ENCODE measurements around the gene UNKL.

Gene UNKL

GRCh38 chr16:1422076-1422475 lies 7.6 kb upstream of the UNKL start:
- Histone ChIP-seq H3K36me3 (peaks cover 0 to 6% (median 0%) of the 10 kb centered on the region in 3 donors), H3K27ac (peak overlapping the region; percentile 87 to 93), H3K9me3 (no peaks in the 10 kb centered on the region), H3K4me3 (no peak overlapping the region), H3K27me3 (no peaks in the 10 kb centered on the region), H3K4me1 (peaks cover 0 to 28% (median 18%) of the 10 kb centered on the region in 4 donors)
- intact Hi-C loops (cut with DNase I; ENCODE audit: low total_unique reads), result loop anchor here (10.0 kb wide), 1 partner anchor 53 kb away; the partner anchor contains the start of gene CLCN7
- DNase-seq, result no peak
- no peak for TF ChIP-seq CTCF (IDR thresholded peaks at IDR 0.05)

GRCh38 chr16:1420111-1420539 lies 5.6 kb upstream of the UNKL start:
- Histone ChIP-seq H3K4me3 (peak overlapping the region; percentile 78 to 94), H3K4me1 (peaks cover 0 to 29% (median 19%) of the 10 kb centered on the region in 4 donors), H3K27ac (peak overlapping the region; percentile 87 to 93), H3K9me3 (no peaks in the 10 kb centered on the region), H3K27me3 (no peaks in the 10 kb centered on the region), H3K36me3 (peaks cover 0 to 6% (median 0%) of the 10 kb centered on the region in 3 donors)
- no peak for TF ChIP-seq CTCF (IDR thresholded peaks at IDR 0.05)
- intact Hi-C loops (cut with DNase I; ENCODE audit: low total_unique reads), result loop anchor here (10.0 kb wide), 1 partner anchor 55 kb away; the partner anchor contains the start of gene CLCN7
- DNase-seq, result no peak

- intact Hi-C loops (cut with DNase I; ENCODE audit: low total_unique reads), result no loop called here
- Histone ChIP-seq H3K4me3 (no peak overlapping the region), H3K36me3 (peaks cover 0 to 10% (median 0%) of the 10 kb centered on the region in 3 donors), H3K4me1 (peaks cover 0 to 48% (median 20%) of the 10 kb centered on the region in 4 donors), H3K27me3 (no peaks in the 10 kb centered on the region), H3K9me3 (no peaks in the 10 kb centered on the region), H3K27ac (no peak overlapping the region)
- TF ChIP-seq CTCF (IDR thresholded peaks at IDR 0.05), result no peak
- no peak for DNase-seq
These were observed 2.0 kb upstream of the UNKL start for GRCh38 chr16:1416521-1416941.

GRCh38 chr16:1413684-1414531 lies 596 bp downstream of the UNKL start:
- Histone ChIP-seq H3K4me1 (peaks cover 0 to 39% (median 15%) of the 10 kb centered on the region in 4 donors), H3K36me3 (peaks cover 0 to 34% (median 8%) of the 10 kb centered on the region in 3 donors), H3K9me3 (no peaks in the 10 kb centered on the region), H3K27me3 (no peaks in the 10 kb centered on the region), H3K27ac (peak overlapping the region; percentile 88 to 89), H3K4me3 (peak overlapping the region; percentile 92 to 99)
- intact Hi-C loops (cut with DNase I; ENCODE audit: low total_unique reads), result no loop called here
- TF ChIP-seq CTCF (IDR thresholded peaks at IDR 0.05), result peak; percentile 53 to 57
- DNase-seq, result peak; percentile 32 to 75

GRCh38 chr16:1412847-1413246 lies 1.7 kb downstream of the UNKL start:
- Histone ChIP-seq H3K27me3 (no peaks in the 10 kb centered on the region), H3K27ac (peak overlapping the region in 1 of 2 donors; percentile 33), H3K36me3 (peaks cover 0 to 28% (median 8%) of the 10 kb centered on the region in 3 donors), H3K4me1 (peaks cover 0 to 46% (median 23%) of the 10 kb centered on the region in 4 donors), H3K9me3 (no peaks in the 10 kb centered on the region), H3K4me3 (no peak overlapping the region)
- DNase-seq, result no peak
- intact Hi-C loops (cut with DNase I; ENCODE audit: low total_unique reads), result no loop called here
- no peak for TF ChIP-seq CTCF (IDR thresholded peaks at IDR 0.05)
